ENCODE results near the gene PACSIN1. TPM values are rescaled to one million over a fixed set of nuclear protein-coding genes. Genes with fewer than 3 reads are reported as not detected.

The PACSIN1 gene
- total and polyA plus RNA-seq, 2 of the 4 experiments (the other 2 are of a cell fraction) = 0.02 TPM; not detected in 1

DNA sequence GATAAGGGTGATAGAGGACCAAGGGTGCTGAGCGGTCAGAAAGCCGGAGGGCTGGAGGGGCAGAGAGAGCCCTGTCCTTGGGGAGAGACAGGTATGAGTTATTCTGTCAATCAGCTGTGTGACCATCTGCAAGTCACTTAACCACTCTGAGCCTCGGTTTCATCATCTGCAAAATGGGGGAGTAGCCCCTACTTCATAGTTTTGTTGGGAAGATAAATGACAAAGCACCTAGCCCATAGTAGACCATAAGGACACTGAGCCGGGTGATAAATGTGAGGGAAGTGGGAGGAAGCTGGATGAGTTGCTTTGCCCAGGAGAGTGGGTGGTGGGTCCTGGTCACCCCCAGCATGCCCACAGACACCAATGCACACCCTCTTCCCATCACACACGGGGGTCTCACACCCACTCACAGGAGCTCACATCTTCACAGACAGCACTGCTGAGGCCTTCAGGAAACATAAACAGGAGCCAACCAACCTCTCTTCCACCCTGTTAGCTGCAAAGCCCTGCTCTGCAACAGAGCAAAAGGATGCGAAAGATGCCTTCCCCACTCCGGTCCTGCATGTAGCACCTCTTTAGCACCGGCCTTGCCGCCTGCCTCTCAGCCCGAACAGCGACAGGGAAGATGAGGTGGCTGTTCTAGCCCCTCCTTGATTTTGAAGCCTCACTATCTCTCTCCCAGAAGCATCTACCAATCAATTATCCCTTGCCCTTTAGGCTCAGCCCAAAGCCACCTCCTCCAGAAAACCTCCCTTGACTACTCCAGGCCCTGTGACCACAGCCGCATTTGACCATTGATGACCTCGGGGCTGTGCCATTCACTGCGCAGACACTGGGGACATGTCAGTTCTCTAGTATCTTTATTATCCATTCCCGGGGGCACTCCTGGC is 71.3 kb downstream of the PACSIN1 start:
- Histone ChIP-seq H3K27ac (ENCODE audit: insufficient read depth, low read length) (no peak overlapping the region), H4K8ac (ENCODE audit: low read depth in 2 of 2, low read length in 2 of 2) (no peak overlapping the region), H2BK15ac (ENCODE audit: low read depth, low read length) (no peak overlapping the region), H3K36me3 (ENCODE audit: control insufficient read depth, insufficient read depth, low read length) (no peaks in the 10 kb centered on the region), H3K4ac (ENCODE audit: low read depth, low read length) (no peak overlapping the region), H4K5ac (ENCODE audit: low read depth, low read length) (no peak overlapping the region), H3K23ac (ENCODE audit: low read depth, low read length) (no peak overlapping the region), H4K91ac (ENCODE audit: insufficient read depth, low read depth, low read length) (no peak overlapping the region), H3K4me2 (ENCODE audit: low read depth, low read length) (no peak overlapping the region), H3K14ac (replicated peaks; ENCODE audit: low read depth, low read length) (no peak overlapping the region), H3K56ac (ENCODE audit: extremely low read depth, insufficient read depth, low read length) (no peak overlapping the region), H3K27me3 (ENCODE audit: control insufficient read depth, insufficient read depth, low read length) (peaks cover 8% of the 10 kb centered on the region; the same call in 1 of the 2 replicates), H2AK5ac (ENCODE audit: low read depth, low read length) (no peak overlapping the region), H3K4me3 (ENCODE audit: insufficient read depth, low read depth, low read length) (no peak overlapping the region), H3K18ac (ENCODE audit: low read depth, low read length) (no peak overlapping the region), H4K20me1 (ENCODE audit: insufficient read depth, low read length) (no peaks in the 10 kb centered on the region), H3K9me3 (ENCODE audit: control insufficient read depth, insufficient read depth, low read length) (no peaks in the 10 kb centered on the region), H2AK9ac (replicated peaks; ENCODE audit: low read depth, low read length, poor library complexity) (no peak overlapping the region), H2BK120ac (ENCODE audit: low read depth, low read length) (no peak overlapping the region), H2BK20ac (ENCODE audit: low read depth, low read length) (no peak overlapping the region), H2AFZ (replicated peaks; ENCODE audit: low read length, poor library complexity) (no peak overlapping the region), H3K4me1 (ENCODE audit: control insufficient read depth, insufficient read depth, low read length) (no peaks in the 10 kb centered on the region), H3K79me1 (ENCODE audit: low read depth in 1 of 2, low read length in 2 of 2) (no peaks in the 10 kb centered on the region), H3K9me1 (ENCODE audit: insufficient read depth, low read length) (no peaks in the 10 kb centered on the region), H2BK5ac (ENCODE audit: low read depth, low read length, poor library complexity, severe bottlenecking) (no peak overlapping the region), H3K9ac (ENCODE audit: low read depth, low read length) (no peak overlapping the region)
- ChIA-PET CTCF (no interaction called here), POLR2A (ENCODE audit: unreplicated experiment) (no interaction called here)
- DNase-seq (no peak), ATAC-seq (ENCODE audit: low read depth) (no peak)
- dilution Hi-C loops (cut with HindIII; ENCODE audit: low sequenced_read_pairs, unreplicated experiment) = no loop called here
- in situ Hi-C loops (cut with MboI; ENCODE audit: low sequenced_read_pairs) = no loop called here
- intact Hi-C loops (cut with micrococcal nuclease) = no loop called here
- BruUV-seq (replicated peaks) = no TSS peak
- WGBS, 2 experiments (ENCODE audit: extremely low coverage in 2 of 2, insufficient read length in 1 of 2) = 59% methylated on average over 4 of the region's 15 CpGs; no CpG with 5 or more reads in 1 of the 2 experiments
- no peak for TF ChIP-seq CEBPB (IDR thresholded peaks at IDR 0.05; ENCODE audit: low read depth, low read length)
- TF ChIP-seq BHLHE40 (IDR thresholded peaks at IDR 0.05; ENCODE audit: low read depth, low read length) = no peak
- no peak for TF ChIP-seq RAD21 (IDR thresholded peaks at IDR 0.05; ENCODE audit: low read length)
- no peak for TF ChIP-seq MXI1 (IDR thresholded peaks at IDR 0.05; ENCODE audit: borderline replicate concordance, low read depth, low read length)
- no peak for TF ChIP-seq RFX5 (IDR thresholded peaks at IDR 0.05; ENCODE audit: low read depth, low read length)
- TF ChIP-seq MAFK (IDR thresholded peaks at IDR 0.05; ENCODE audit: low read depth, low read length) = no peak
- TF ChIP-seq SMC3 (IDR thresholded peaks at IDR 0.05; ENCODE audit: low read depth, low read length) = no peak
- TF ChIP-seq, protein P1, sequence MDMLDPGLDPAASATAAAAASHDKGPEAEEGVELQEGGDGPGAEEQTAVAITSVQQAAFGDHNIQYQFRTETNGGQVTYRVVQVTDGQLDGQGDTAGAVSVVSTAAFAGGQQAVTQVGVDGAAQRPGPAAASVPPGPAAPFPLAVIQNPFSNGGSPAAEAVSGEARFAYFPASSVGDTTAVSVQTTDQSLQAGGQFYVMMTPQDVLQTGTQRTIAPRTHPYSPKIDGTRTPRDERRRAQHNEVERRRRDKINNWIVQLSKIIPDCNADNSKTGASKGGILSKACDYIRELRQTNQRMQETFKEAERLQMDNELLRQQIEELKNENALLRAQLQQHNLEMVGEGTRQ (IDR thresholded peaks at IDR 0.05; ENCODE audit: low read depth, low read length) = no peak
- TF ChIP-seq CHD1 (IDR thresholded peaks at IDR 0.05; ENCODE audit: low read depth, low read length) = no peak
- TF ChIP-seq, protein P2, sequence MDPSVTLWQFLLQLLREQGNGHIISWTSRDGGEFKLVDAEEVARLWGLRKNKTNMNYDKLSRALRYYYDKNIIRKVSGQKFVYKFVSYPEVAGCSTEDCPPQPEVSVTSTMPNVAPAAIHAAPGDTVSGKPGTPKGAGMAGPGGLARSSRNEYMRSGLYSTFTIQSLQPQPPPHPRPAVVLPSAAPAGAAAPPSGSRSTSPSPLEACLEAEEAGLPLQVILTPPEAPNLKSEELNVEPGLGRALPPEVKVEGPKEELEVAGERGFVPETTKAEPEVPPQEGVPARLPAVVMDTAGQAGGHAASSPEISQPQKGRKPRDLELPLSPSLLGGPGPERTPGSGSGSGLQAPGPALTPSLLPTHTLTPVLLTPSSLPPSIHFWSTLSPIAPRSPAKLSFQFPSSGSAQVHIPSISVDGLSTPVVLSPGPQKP (IDR thresholded peaks at IDR 0.05; ENCODE audit: borderline replicate concordance, low read depth, low read length) = no peak
- no peak for TF ChIP-seq FOS (IDR thresholded peaks at IDR 0.05; ENCODE audit: low read depth, low read length)
- TF ChIP-seq MAZ (IDR thresholded peaks at IDR 0.05; ENCODE audit: borderline replicate concordance, low read depth, low read length) = no peak
- no peak for TF ChIP-seq RCOR1 (IDR thresholded peaks at IDR 0.05; ENCODE audit: insufficient replicate concordance, low read length)
- TF ChIP-seq, protein P3, sequence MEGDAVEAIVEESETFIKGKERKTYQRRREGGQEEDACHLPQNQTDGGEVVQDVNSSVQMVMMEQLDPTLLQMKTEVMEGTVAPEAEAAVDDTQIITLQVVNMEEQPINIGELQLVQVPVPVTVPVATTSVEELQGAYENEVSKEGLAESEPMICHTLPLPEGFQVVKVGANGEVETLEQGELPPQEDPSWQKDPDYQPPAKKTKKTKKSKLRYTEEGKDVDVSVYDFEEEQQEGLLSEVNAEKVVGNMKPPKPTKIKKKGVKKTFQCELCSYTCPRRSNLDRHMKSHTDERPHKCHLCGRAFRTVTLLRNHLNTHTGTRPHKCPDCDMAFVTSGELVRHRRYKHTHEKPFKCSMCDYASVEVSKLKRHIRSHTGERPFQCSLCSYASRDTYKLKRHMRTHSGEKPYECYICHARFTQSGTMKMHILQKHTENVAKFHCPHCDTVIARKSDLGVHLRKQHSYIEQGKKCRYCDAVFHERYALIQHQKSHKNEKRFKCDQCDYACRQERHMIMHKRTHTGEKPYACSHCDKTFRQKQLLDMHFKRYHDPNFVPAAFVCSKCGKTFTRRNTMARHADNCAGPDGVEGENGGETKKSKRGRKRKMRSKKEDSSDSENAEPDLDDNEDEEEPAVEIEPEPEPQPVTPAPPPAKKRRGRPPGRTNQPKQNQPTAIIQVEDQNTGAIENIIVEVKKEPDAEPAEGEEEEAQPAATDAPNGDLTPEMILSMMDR (conservative IDR thresholded peaks at IDR 0.05; ENCODE audit: low read depth, low read length) = no peak
- TF ChIP-seq NFE2L2 (IDR thresholded peaks at IDR 0.05; ENCODE audit: low read depth, low read length) = no peak
